Heart right ventricle (tissue), 16 donors: ENCODE data around the gene EMC10. TPM values are rescaled to one million over a fixed set of nuclear protein-coding genes. Genes with fewer than 3 reads are reported as not detected.

Experiments used
- ATAC-seq, 8 donors: fragments of 200-7000 bp; cut with Tn5 transposase; one replicate each; pipeline ENCODE4 v1.9.1; 2020; ENCODE audit warnings: mild to moderate bottlenecking in 8 of 8, moderate library complexity in 8 of 8, moderate number of reproducible peaks in 1 of 8
- DNase-seq, 2 donors: peaks; one replicate each; pipeline ENCODE4 v3.0.0-alpha.2; 2020
- H3K27ac ChIP-seq, 10 donors: fragments of 200-600 bp; sonication (generic) in 2 of 10; one replicate each; pipeline versions ENCODE4 v1.5.0 to v1.8.0; 2020 to 2022; ENCODE audit warnings: mild to moderate bottlenecking in 3 of 10
- H3K27me3 ChIP-seq, 7 donors: fragments of 200-600 bp; one replicate each; pipeline ENCODE4 v1.8.0; 2021 to 2022; ENCODE audit warnings: mild to moderate bottlenecking in 2 of 7
- H3K36me3 ChIP-seq, 9 donors: fragments of 200-600 bp; sonication (generic) in 1 of 9; one replicate each; pipeline versions ENCODE4 v1.5.0 to v1.8.0; 2020 to 2022; ENCODE audit warnings: mild to moderate bottlenecking in 2 of 9
- H3K4me1 ChIP-seq, 9 donors: fragments of 200-600 bp; sonication (generic) in 1 of 9; one replicate each; pipeline versions ENCODE4 v1.5.0 to v1.8.0; 2020 to 2022; ENCODE audit warnings: mild to moderate bottlenecking in 4 of 9
- H3K4me3 ChIP-seq, 10 donors: fragments of 200-600 bp; sonication (generic) in 2 of 10; one replicate each; pipeline versions ENCODE4 v1.5.0 to v1.8.0; 2020 to 2022; ENCODE audit warnings: mild to moderate bottlenecking in 7 of 10, moderate library complexity in 2 of 10
- H3K9me3 ChIP-seq, 11 donors: fragments of 200-600 bp in 10 of 11; sonication (generic) in 2 of 11; one replicate each; pipeline versions ENCODE4 v1.5.0 to v1.8.0; 2013 to 2022; ENCODE audit warnings: mild to moderate bottlenecking in 2 of 11, control low read depth in 1 of 11, moderate library complexity in 1 of 11
- CTCF ChIP-seq, 9 donors: fragments of 200-600 bp; sonication (generic) in 2 of 9; IDR thresholded peaks; one replicate each; pipeline versions ENCODE4 v1.5.0 to v1.8.0; 2021 to 2022; ENCODE audit warnings: antibody characterized with exemption in 9 of 9, mild to moderate bottlenecking in 5 of 9, moderate library complexity in 1 of 9
- WGBS, 2 donors: extraction: QIAGEN DNeasy Blood & Tissue Kit; methylation state at CpG; one replicate each; pipeline ENCODE4 v1.1.7; 2013; ENCODE audit warnings: inconsistent platforms in 1 of 2; 5-methylcytosine and 5-hydroxymethylcytosine counted together
- intact Hi-C, 10 donors: fragments of 100-400 bp; cut with DNase I; formaldehyde crosslinking; loops; one replicate each; pipeline versions ENCODE4 v1.11.1 to v1.14.2; 2022
- polyA plus RNA-seq, 2 donors: library from polyadenylated mRNA; stranded (reverse); fragments of 200-250 nt; gene quantifications; one replicate each; pipeline ENCODE4 v1.2.3, GENCODE V29; 2013
- total RNA-seq, 10 donors: library from RNA; stranded (reverse); fragmentation: NEBNext Ultra II Directional in 3 of 10; extraction: Animal tissue kit (Norgen Biotek cat#: 25700) in 3 of 10; gene quantifications; one replicate each; pipeline versions ENCODE4 v1.2.1 to v1.2.4, GENCODE V29; 2021 to 2023
- donor health status: Arrhythmogenic right ventricular cardiomyopathy.
- donor health status: ischemic (EF 13 %, LVEDD 7.1; RV severe dilation, severe dysfunction).
- donor health status: healthy with polysubstance abuse.
- donor health status: DM: no; HTN: yes; CAD: no.
- donor health status: DM: no; HTN: no; CAD: no.
- donor health status: ischemic (EF 25% LVEDD 6.9; RV normal size, moderate dysfunction).
- donor health status: ischemic (EF 25% LVEDD 5.7; RV mildly dilated, moderate dysfunction).
- donor health status: healthy.
- donor health status: DM: yes; HTN: yes; CAD: no.
- donor health status: Ischemic cardiomyopathy.
- donor health status: ischemic (EF 35%, LVEDD 5.7; RV mildly dilated, moderate dysfunction).
- donor health status: nonischemic (EF 11% LVEDD 7.7; RV severe dilation, severe dysfunction).
- donor health status: DM: yes; HTN: yes; CAD: no.
- donor health status: PGD.
- donor health status: ischemic (EF 29% LVEDD 5.4; RV normal size, mild dysfunction).
- donor health status: nonischemic (EF 23%, LVEDD 6.1; RV moderate dilation, normal function).

Gene EMC10
- total and polyA plus RNA-seq, 12 donors = 73.6 to 152 (median 89.1) TPM

- TF ChIP-seq CTCF (IDR thresholded peaks at IDR 0.05) = no peak
- no peak for DNase-seq
- Histone ChIP-seq H3K27me3 (no peaks in the 10 kb centered on the region), H3K4me1 (peaks cover 5 to 25% (median 19%) of the 10 kb centered on the region in 9 donors), H3K4me3 (peak overlapping the region in 8 of 10 donors; percentile 72 to 100 (median 90)), H3K36me3 (peaks cover 0 to 28% (median 10%) of the 10 kb centered on the region in 9 donors), H3K9me3 (no peaks in the 10 kb centered on the region), H3K27ac (peak overlapping the region in 6 of 10 donors; percentile 54 to 89 (median 75))
- 64 to 71% methylated on average over 29 of the region's 29 CpGs for WGBS, 2 donors
- intact Hi-C loops = loop anchor here in 2 of 10 donors (2.0 to 5.0 kb wide), 3 partner anchors 35 to 103 kb away; partner anchors contain the start of genes JOSD2 (in 2 of the 2) and ASPDH (in 1 of the 2)
- ATAC-seq = peak in 1 of 8 donors; percentile 24
Measured at GRCh38 chr19:50475736-50476223, 527 bp upstream of the EMC10 start.

- intact Hi-C loops = loop anchor here in 2 of 10 donors (2.0 to 5.0 kb wide), 3 partner anchors 34 to 105 kb away; partner anchors contain the start of genes JOSD2 (in 2 of the 2) and ASPDH (in 1 of the 2)
- 15 to 19% methylated on average over 20 of the region's 20 CpGs for WGBS, 2 donors
- Histone ChIP-seq H3K36me3 (peaks cover 0 to 39% (median 19%) of the 10 kb centered on the region in 9 donors), H3K4me3 (peak overlapping the region; percentile 72 to 100 (median 90)), H3K9me3 (no peaks in the 10 kb centered on the region), H3K27me3 (no peaks in the 10 kb centered on the region), H3K27ac (peak overlapping the region in 9 of 10 donors; percentile 54 to 89 (median 75)), H3K4me1 (peaks cover 5 to 25% (median 19%) of the 10 kb centered on the region in 9 donors)
- ATAC-seq (no peak), DNase-seq (no peak)
- no peak for TF ChIP-seq CTCF (IDR thresholded peaks at IDR 0.05)
Measured at GRCh38 chr19:50476907-50477238, 566 bp downstream of the EMC10 start.

- DNase-seq (no peak), ATAC-seq (no peak)
- peaks cover 5 to 28% (median 19%) of the 10 kb centered on the region in 9 donors for H3K4me1 ChIP-seq
- H3K27ac ChIP-seq = no peak overlapping the region
- no peak for TF ChIP-seq CTCF (IDR thresholded peaks at IDR 0.05)
- intact Hi-C loops = loop anchor here in 2 of 10 donors (2.0 to 5.0 kb wide), 3 partner anchors 33 to 106 kb away; partner anchors contain the start of genes JOSD2 (in 2 of the 2) and ASPDH (in 1 of the 2)
- peaks cover 0 to 49% (median 19%) of the 10 kb centered on the region in 9 donors for H3K36me3 ChIP-seq
- 93% methylated on average over 17 of the region's 17 CpGs for WGBS, 2 donors
- no peaks in the 10 kb centered on the region for H3K27me3 ChIP-seq
- peak overlapping the region in 5 of 10 donors; percentile 72 to 100 (median 86) for H3K4me3 ChIP-seq
- H3K9me3 ChIP-seq = no peaks in the 10 kb centered on the region
Measured at GRCh38 chr19:50477751-50478515, 1.6 kb downstream of the EMC10 start.

GRCh38 chr19:50478901-50479715 is 2.8 kb downstream of the EMC10 start:
- WGBS, 2 donors = 70 to 81% methylated on average over 16 to 19 of the region's 19 CpGs
- DNase-seq = no peak
- intact Hi-C loops = loop anchor here in 1 of 10 donors (5.0 kb wide), 2 partner anchors 33 to 107 kb away; partner anchors contain the start of genes ASPDH and JOSD2

More at GRCh38 chr19:50478901-50479715, 2.8 kb downstream of the EMC10 start:
- no peak overlapping the region for H3K4me3 ChIP-seq
- H3K9me3 ChIP-seq = no peaks in the 10 kb centered on the region
- H3K27ac ChIP-seq = no peak overlapping the region
- peaks cover 5 to 30% (median 19%) of the 10 kb centered on the region in 9 donors for H3K4me1 ChIP-seq
- H3K36me3 ChIP-seq = peaks cover 0 to 60% (median 19%) of the 10 kb centered on the region in 9 donors
- ATAC-seq = no peak
- no peaks in the 10 kb centered on the region for H3K27me3 ChIP-seq
- TF ChIP-seq CTCF (IDR thresholded peaks at IDR 0.05) = peak in 7 of 9 donors; percentile 46 to 65 (median 53)
